Osteocyte (in vitro differentiated cells): ENCODE data around the gene RNF13. TPM values are rescaled to one million over a fixed set of nuclear protein-coding genes. Genes with fewer than 3 reads are reported as not detected.

Source experiments
- DNase-seq: peaks from one replicate; pipeline ENCODE4 v3.0.0; 2021; ENCODE audit warnings: mixed read lengths; ENCODE audit not compliant: unreplicated experiment; ENCODE audit errors: extremely low spot score
- H3K27ac Mint-ChIP-seq: one replicate; pipeline ENCODE4 v1.8.0; 2021; ENCODE audit warnings: mild to moderate bottlenecking, mixed read lengths; ENCODE audit not compliant: unreplicated experiment
- H3K27me3 Mint-ChIP-seq: one replicate; pipeline ENCODE4 v1.8.0; 2021; ENCODE audit warnings: mixed read lengths; ENCODE audit not compliant: unreplicated experiment
- H3K36me3 Mint-ChIP-seq: one replicate; pipeline ENCODE4 v1.8.0; 2021; ENCODE audit warnings: mixed read lengths; ENCODE audit not compliant: unreplicated experiment
- H3K4me1 Mint-ChIP-seq: one replicate; pipeline ENCODE4 v1.8.0; 2021; ENCODE audit warnings: mixed read lengths; ENCODE audit not compliant: unreplicated experiment
- H3K4me3 Mint-ChIP-seq: one replicate; pipeline ENCODE4 v1.8.0; 2021; ENCODE audit warnings: mild to moderate bottlenecking, moderate library complexity, mixed read lengths; ENCODE audit not compliant: unreplicated experiment
- H3K9me3 Mint-ChIP-seq: one replicate; pipeline ENCODE4 v1.8.0; 2021; ENCODE audit warnings: mixed read lengths; ENCODE audit not compliant: unreplicated experiment
- CTCF ChIP-seq: fragments of 200-600 bp; sonication (generic); IDR thresholded peaks from 2 replicates; pipeline ENCODE4 v1.5.0; 2021; ENCODE audit warnings: antibody characterized with exemption, mild to moderate bottlenecking, moderate library complexity
- total RNA-seq: library from RNA; stranded (reverse); gene quantifications from 2 replicates; pipeline ENCODE4 v1.2.1, GENCODE V29; 2021

RNF13 gene
- total RNA-seq, 1 donor from 2014 or later = 45.1 TPM

GRCh38 chr3:149954812-149955211, 141.8 kb downstream of the RNF13 start:
- Mint-ChIP-seq H3K27ac (peak overlapping the region; percentile 25), H3K27me3 (no peaks in the 10 kb centered on the region), H3K4me3 (no peak overlapping the region), H3K4me1 (peaks cover 35% of the 10 kb centered on the region), H3K9me3 (peaks cover 4% of the 10 kb centered on the region), H3K36me3 (peaks cover 39% of the 10 kb centered on the region)
- TF ChIP-seq CTCF = no peak
- DNase-seq = no peak

GRCh38 chr3:149955449-149955848, 142.4 kb downstream of the RNF13 start:
- no peaks in the 10 kb centered on the region for H3K27me3 Mint-ChIP-seq

GRCh38 chr3:149957361-149958125, 144.5 kb downstream of the RNF13 start:
- no peak for TF ChIP-seq CTCF
- no peak overlapping the region for H3K27ac Mint-ChIP-seq
- H3K27me3 Mint-ChIP-seq = no peaks in the 10 kb centered on the region
- no peak overlapping the region for H3K4me3 Mint-ChIP-seq
- peaks cover 49% of the 10 kb centered on the region for H3K4me1 Mint-ChIP-seq
- no peak for DNase-seq
- no peaks in the 10 kb centered on the region for H3K9me3 Mint-ChIP-seq
- H3K36me3 Mint-ChIP-seq = peaks cover 28% of the 10 kb centered on the region

More at GRCh38 chr3:149955449-149955848, 142.4 kb downstream of the RNF13 start:
- DNase-seq = no peak
- H3K4me1 Mint-ChIP-seq = peaks cover 37% of the 10 kb centered on the region
- peaks cover 37% of the 10 kb centered on the region for H3K36me3 Mint-ChIP-seq
- no peaks in the 10 kb centered on the region for H3K9me3 Mint-ChIP-seq
- H3K4me3 Mint-ChIP-seq = no peak overlapping the region
- H3K27ac Mint-ChIP-seq = peak overlapping the region; percentile 60
- TF ChIP-seq CTCF = no peak

- peaks cover 25% of the 10 kb centered on the region for H3K36me3 Mint-ChIP-seq
- peaks cover 49% of the 10 kb centered on the region for H3K4me1 Mint-ChIP-seq
- no peaks in the 10 kb centered on the region for H3K9me3 Mint-ChIP-seq
- H3K27me3 Mint-ChIP-seq = no peaks in the 10 kb centered on the region
- no peak for TF ChIP-seq CTCF
- DNase-seq = no peak
- H3K27ac Mint-ChIP-seq = no peak overlapping the region
- no peak overlapping the region for H3K4me3 Mint-ChIP-seq
Measured at GRCh38 chr3:149958171-149958796, 145.3 kb downstream of the RNF13 start.

GRCh38 chr3:149959443-149959842, 146.4 kb downstream of the RNF13 start:
- no peak for DNase-seq
- TF ChIP-seq CTCF = no peak
- H3K4me3 Mint-ChIP-seq = no peak overlapping the region
- no peaks in the 10 kb centered on the region for H3K9me3 Mint-ChIP-seq
- peaks cover 31% of the 10 kb centered on the region for H3K36me3 Mint-ChIP-seq
- no peaks in the 10 kb centered on the region for H3K27me3 Mint-ChIP-seq
- peaks cover 54% of the 10 kb centered on the region for H3K4me1 Mint-ChIP-seq
- no peak overlapping the region for H3K27ac Mint-ChIP-seq
